WTC11 (cell line): ENCODE measurements around the gene TAF11L5. TPM values are rescaled to one million over a fixed set of nuclear protein-coding genes. Genes with fewer than 3 reads are reported as not detected.
"Not testable (repeated sequence)": the region's sequence is repeated elsewhere in the genome, so short reads cannot be mapped to it uniquely, and the experiment has no call there.

Experiments
- ATAC-seq: fragments of 200-7000 bp; cut with Tn5 transposase; 2 replicates; pipeline ENCODE4 v1.10.0; 2021; ENCODE audit warnings: mild to moderate bottlenecking, moderate library complexity
- Bru-seq: library from RNA; stranded (reverse); fragments of 400-500 nt; gene quantifications from one replicate; lab custom pipeline; 2021; lab: Mats Ljungman, UMichigan
- CTCF ChIA-PET: fragments of 300-600 bp; sonication (Branson Sonifier 250); formaldehyde crosslinking; loops from one replicate; lab custom pipeline; 2021; ENCODE audit warnings: antibody characterized with exemption; lab: Charles Lee
- POLR2A ChIA-PET: fragments of 350-600 bp; sonication (Branson Sonifier 250); formaldehyde crosslinking; loops from one replicate; lab custom pipeline; 2021; ENCODE audit warnings: antibody characterized with exemption; lab: Charles Lee
- DNase-seq: peaks from one replicate; pipeline ENCODE4 v3.0.0; 2021; ENCODE audit warnings: low spot score
- H3K27ac Mint-ChIP-seq: 2 replicates; pipeline ENCODE4 v1.8.0; 2021; ENCODE audit warnings: mixed read lengths
- H3K27me3 Mint-ChIP-seq: 2 replicates; pipeline ENCODE4 v1.8.0; 2021; ENCODE audit warnings: low read depth, mild to moderate bottlenecking, moderate library complexity, mixed read lengths
- H3K36me3 Mint-ChIP-seq: 2 replicates; pipeline ENCODE4 v1.8.0; 2021; ENCODE audit warnings: mixed read lengths
- H3K4me1 Mint-ChIP-seq: 2 replicates; pipeline ENCODE4 v1.8.0; 2022; ENCODE audit warnings: mixed read lengths
- H3K4me3 Mint-ChIP-seq: 2 replicates; pipeline ENCODE4 v1.8.0; 2021; ENCODE audit warnings: mild to moderate bottlenecking, moderate library complexity, mixed read lengths
- H3K9me3 Mint-ChIP-seq: 2 replicates; pipeline ENCODE4 v1.8.0; 2021; ENCODE audit warnings: mixed read lengths
- AFF4 ChIP-seq: sonication (generic); formaldehyde crosslinking; IDR thresholded peaks from 2 replicates; pipeline ENCODE4 v1.8.1; 2023; ENCODE audit warnings: mild to moderate bottlenecking, missing genetic modification reagents, borderline replicate concordance
- ATF2 ChIP-seq: sonication (generic); formaldehyde crosslinking; IDR thresholded peaks from 2 replicates; pipeline ENCODE4 v1.8.1; 2022; ENCODE audit warnings: low read depth, missing genetic modification reagents, borderline replicate concordance
- CREM ChIP-seq: sonication (generic); formaldehyde crosslinking; IDR thresholded peaks from 2 replicates; pipeline ENCODE4 v1.8.1; 2022; ENCODE audit warnings: mild to moderate bottlenecking, missing genetic modification reagents, moderate library complexity
- E2F1 ChIP-seq: sonication (generic); formaldehyde crosslinking; IDR thresholded peaks from 2 replicates; pipeline ENCODE4 v1.8.0; 2022; ENCODE audit warnings: mild to moderate bottlenecking, missing genetic modification reagents
- ERG ChIP-seq: fragments of 250-450 bp; sonication (Bioruptor Pico); IDR thresholded peaks from 2 replicates; pipeline ENCODE4 v1.8.0; 2021; ENCODE audit warnings: mild to moderate bottlenecking
- FOXK1 ChIP-seq: sonication (generic); formaldehyde crosslinking; IDR thresholded peaks from 2 replicates; pipeline ENCODE4 v1.8.0; 2022; ENCODE audit warnings: mild to moderate bottlenecking, moderate library complexity, missing genetic modification reagents
- GABPB1 ChIP-seq: sonication (generic); formaldehyde crosslinking; IDR thresholded peaks from 2 replicates; pipeline ENCODE4 v1.8.1; 2023; ENCODE audit warnings: mild to moderate bottlenecking, missing genetic modification reagents
- IRF1 ChIP-seq: sonication (generic); formaldehyde crosslinking; IDR thresholded peaks from 2 replicates; pipeline ENCODE4 v1.8.0; 2023; ENCODE audit warnings: missing genetic modification reagents
- TCF7 ChIP-seq: sonication (generic); formaldehyde crosslinking; IDR thresholded peaks from 2 replicates; pipeline ENCODE4 v1.8.0; 2022; ENCODE audit warnings: mild to moderate bottlenecking, low read depth, missing genetic modification reagents, moderate library complexity
- ZMAT4 ChIP-seq: fragments of 250-450 bp; sonication (Bioruptor Pico); IDR thresholded peaks from 2 replicates; pipeline ENCODE4 v1.9.0; 2021; ENCODE audit warnings: mild to moderate bottlenecking
- long read RNA-seq, 3 experiments: library from RNA in 1 of 3; library from capped mRNA in 1 of 3; library from polyadenylated mRNA in 1 of 3; unstranded in 2 of 3; stranded (forward) in 1 of 3; transcript quantifications; one replicate each; pipeline ENCODE4 v2.0.0, GENCODE V29; 2021
- total RNA-seq: library from RNA; stranded (reverse); gene quantifications from 3 replicates; pipeline ENCODE4 v1.2.3, GENCODE V29; 2021

The TAF11L5 gene
- total RNA-seq (not detected in 3 replicates), Bru-seq, nascent RNA (not detected)
- long read RNA-seq, experiment 1: 0 reads
- long read RNA-seq, experiment 2: 0 reads
- long read RNA-seq, experiment 3: 0 reads

GRCh38 chr5:17524935-17525334, at the start of gene TAF11L5:
Gene TAF11L5, plus strand, starts transcription at chr5:17525235.
- DNase-seq, ATAC-seq, H3K4me3 Mint-ChIP-seq, H3K4me1 Mint-ChIP-seq, POLR2A ChIA-PET, H3K9me3 Mint-ChIP-seq, CTCF ChIA-PET, H3K27me3 Mint-ChIP-seq, H3K27ac Mint-ChIP-seq, H3K36me3 Mint-ChIP-seq: not testable (repeated sequence)

GRCh38 chr5:17477043-17477442, 48.0 kb upstream of the TAF11L5 start:
- ATAC-seq (no peak), DNase-seq (no peak)
- H3K27ac Mint-ChIP-seq: no peak overlapping the region
- TF ChIP-seq ZMAT4 (CRISPR knock-in tag) (no peak), TCF7 (CRISPR knock-in tag) (no peak), FOXK1 (CRISPR knock-in tag) (no peak), AFF4 (CRISPR knock-in tag) (no peak), CREM (CRISPR knock-in tag) (no peak), ATF2 (no peak)
- H3K4me1 Mint-ChIP-seq: peaks cover 7% of the 10 kb centered on the region
- H3K4me3 Mint-ChIP-seq: no peak overlapping the region
- no peaks in the 10 kb centered on the region for H3K27me3 Mint-ChIP-seq
- POLR2A ChIA-PET: no interaction called here
- no peaks in the 10 kb centered on the region for H3K9me3 Mint-ChIP-seq
- CTCF ChIA-PET: no interaction called here
- H3K36me3 Mint-ChIP-seq: no peaks in the 10 kb centered on the region

- CTCF ChIA-PET: no interaction called here
These were observed 47.3 kb upstream of the TAF11L5 start for GRCh38 chr5:17477573-17478265.

More at GRCh38 chr5:17477573-17478265, 47.3 kb upstream of the TAF11L5 start:
- H3K4me3 Mint-ChIP-seq: no peak overlapping the region
- no peaks in the 10 kb centered on the region for H3K36me3 Mint-ChIP-seq
- H3K4me1 Mint-ChIP-seq: peaks cover 7% of the 10 kb centered on the region
- no peaks in the 10 kb centered on the region for H3K27me3 Mint-ChIP-seq
- no peak overlapping the region for H3K27ac Mint-ChIP-seq
- no peak for DNase-seq
- POLR2A ChIA-PET: no interaction called here
- TF ChIP-seq E2F1 (CRISPR knock-in tag) (no peak), GABPB1 (CRISPR knock-in tag) (no peak), ERG (CRISPR knock-in tag) (no peak), ZMAT4 (CRISPR knock-in tag) (no peak), IRF1 (CRISPR knock-in tag) (no peak)
- no peak for ATAC-seq
- no peaks in the 10 kb centered on the region for H3K9me3 Mint-ChIP-seq
